ENCODE results near the gene PTCD2.

DNA sequence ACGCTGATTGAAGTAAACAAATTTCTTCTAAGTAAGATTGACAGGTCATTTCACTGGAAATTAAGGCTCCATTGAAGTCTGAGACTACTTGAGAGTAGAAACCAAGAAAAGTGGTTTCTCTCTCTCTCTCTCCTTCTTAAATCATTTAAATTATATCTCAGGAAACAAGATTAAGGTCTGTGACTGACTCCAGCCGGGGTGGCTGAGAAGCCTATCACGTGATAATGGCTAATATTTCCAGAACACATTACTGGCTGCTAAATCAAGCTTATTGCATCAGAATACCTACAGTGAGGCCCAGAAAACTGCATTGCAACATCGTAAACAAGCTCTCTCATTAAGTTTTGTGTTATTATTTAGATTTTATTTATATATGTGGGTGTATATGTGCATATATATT, 88.4 kb downstream of the PTCD2 start:
- TF ChIP-seq POLR2A (IDR thresholded peaks at IDR 0.05; ENCODE audit: low read depth), result no peak
- TF ChIP-seq, protein P1, sequence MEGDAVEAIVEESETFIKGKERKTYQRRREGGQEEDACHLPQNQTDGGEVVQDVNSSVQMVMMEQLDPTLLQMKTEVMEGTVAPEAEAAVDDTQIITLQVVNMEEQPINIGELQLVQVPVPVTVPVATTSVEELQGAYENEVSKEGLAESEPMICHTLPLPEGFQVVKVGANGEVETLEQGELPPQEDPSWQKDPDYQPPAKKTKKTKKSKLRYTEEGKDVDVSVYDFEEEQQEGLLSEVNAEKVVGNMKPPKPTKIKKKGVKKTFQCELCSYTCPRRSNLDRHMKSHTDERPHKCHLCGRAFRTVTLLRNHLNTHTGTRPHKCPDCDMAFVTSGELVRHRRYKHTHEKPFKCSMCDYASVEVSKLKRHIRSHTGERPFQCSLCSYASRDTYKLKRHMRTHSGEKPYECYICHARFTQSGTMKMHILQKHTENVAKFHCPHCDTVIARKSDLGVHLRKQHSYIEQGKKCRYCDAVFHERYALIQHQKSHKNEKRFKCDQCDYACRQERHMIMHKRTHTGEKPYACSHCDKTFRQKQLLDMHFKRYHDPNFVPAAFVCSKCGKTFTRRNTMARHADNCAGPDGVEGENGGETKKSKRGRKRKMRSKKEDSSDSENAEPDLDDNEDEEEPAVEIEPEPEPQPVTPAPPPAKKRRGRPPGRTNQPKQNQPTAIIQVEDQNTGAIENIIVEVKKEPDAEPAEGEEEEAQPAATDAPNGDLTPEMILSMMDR (IDR thresholded peaks at IDR 0.05), result no peak

Data from esophagus muscularis mucosa (tissue), 3 donors.